Measurements from ENCODE around the gene CNN2.

GRCh38 chr19:980133-980998 is 46.0 kb upstream of the CNN2 start:
- TF ChIP-seq GATA3 (IDR thresholded peaks at IDR 0.05; ENCODE audit: low read depth, low read length) (no peak), GATA2 (IDR thresholded peaks at IDR 0.05; ENCODE audit: low read depth, low read length) (no peak)
